ENCODE results near the gene N4BP2L2. TPM values are rescaled to one million over a fixed set of nuclear protein-coding genes. Genes with fewer than 3 reads are reported as not detected.
"Not testable (repeated sequence)": the region's sequence is repeated elsewhere in the genome, so short reads cannot be mapped to it uniquely, and the experiment has no call there.

The N4BP2L2 gene
- total RNA-seq = 338 TPM
- 61.8 TPM for polyA plus RNA-seq

GRCh38 chr13:32538621-32539246 lies at the start of gene N4BP2L2:
Gene N4BP2L2, minus strand, starts transcription at chr13:32538795. Its CDS starts 1,768 bp downstream, at chr13:32537027.
- H3K4me1 ChIP-seq (ENCODE audit: insufficient read depth) = no peaks in the 10 kb centered on the region
- peak; percentile 99 for DNase-seq (ENCODE audit: extremely low spot score)
- H3K36me3 ChIP-seq (ENCODE audit: insufficient read depth) = no peaks in the 10 kb centered on the region
- peak within 1 kb of the TSS; percentile 70 for H3K4me3 ChIP-seq (ENCODE audit: low read depth, low read length)
- 1% methylated on average over 32 of the region's 32 CpGs for WGBS
- peak within 1 kb of the TSS; percentile 80 for H3K27ac ChIP-seq (ENCODE audit: low read depth)

GRCh38 chr13:32587811-32588170 lies 49.2 kb upstream of the N4BP2L2 start:
- H3K4me3 ChIP-seq (ENCODE audit: low read depth, low read length) = peak overlapping the region; percentile 99
- DNase-seq (ENCODE audit: extremely low spot score) = no peak
- WGBS = under 1% methylated on average over 8 of the region's 8 CpGs
- peak overlapping the region; percentile 96 for H3K27ac ChIP-seq (ENCODE audit: low read depth)
- H3K4me1 ChIP-seq (ENCODE audit: insufficient read depth) = no peaks in the 10 kb centered on the region
- no peaks in the 10 kb centered on the region for H3K36me3 ChIP-seq (ENCODE audit: insufficient read depth)

DNA sequence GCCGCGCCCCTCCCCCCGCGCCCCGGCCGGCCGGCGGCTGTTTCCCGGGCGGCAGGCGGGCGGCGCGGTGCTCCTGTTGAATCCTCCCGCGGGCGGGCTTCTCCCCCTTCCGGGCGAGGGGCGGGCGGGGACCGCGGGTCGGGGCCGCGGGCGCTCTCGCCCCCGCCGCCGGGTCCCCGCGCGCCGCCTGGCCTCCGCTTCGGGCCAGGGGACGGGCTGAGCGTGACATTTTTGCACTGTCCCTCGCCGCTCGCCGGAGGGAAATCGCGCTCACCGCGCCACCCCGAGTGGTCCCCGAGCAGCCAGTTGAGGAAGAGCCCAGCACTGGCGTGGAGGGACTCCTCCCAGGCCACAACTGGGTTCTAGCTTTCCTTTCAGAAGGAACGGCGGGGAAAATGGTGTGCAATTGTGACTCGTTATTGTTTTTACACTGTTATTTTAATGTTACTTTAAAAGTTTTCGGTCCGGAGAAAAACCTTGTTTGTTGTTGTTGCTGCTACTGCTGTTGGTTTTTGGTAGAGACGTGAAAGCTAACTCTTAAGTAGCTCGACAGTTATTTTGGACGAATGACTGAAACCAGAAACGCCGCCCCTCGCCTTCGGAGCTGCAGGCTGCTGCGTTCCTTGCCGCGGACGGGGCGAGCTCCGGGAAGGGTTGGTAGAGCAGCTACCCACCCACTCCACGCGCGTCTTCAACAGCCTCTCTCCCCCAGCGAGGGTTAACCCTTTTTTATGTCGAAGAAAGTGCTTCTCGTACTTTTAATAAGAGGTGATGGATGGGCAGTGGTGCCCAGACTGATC lies 48.6 kb upstream of the N4BP2L2 start:
- under 1% methylated on average over 74 of the region's 74 CpGs for WGBS
- Histone ChIP-seq H3K27ac (ENCODE audit: low read depth) (peak overlapping the region; percentile 96), H3K4me3 (ENCODE audit: low read depth, low read length) (peak overlapping the region; percentile 99), H3K4me1 (ENCODE audit: insufficient read depth) (no peaks in the 10 kb centered on the region), H3K36me3 (ENCODE audit: insufficient read depth) (no peaks in the 10 kb centered on the region)
- DNase-seq (ENCODE audit: extremely low spot score) = peak; percentile 50

DNA sequence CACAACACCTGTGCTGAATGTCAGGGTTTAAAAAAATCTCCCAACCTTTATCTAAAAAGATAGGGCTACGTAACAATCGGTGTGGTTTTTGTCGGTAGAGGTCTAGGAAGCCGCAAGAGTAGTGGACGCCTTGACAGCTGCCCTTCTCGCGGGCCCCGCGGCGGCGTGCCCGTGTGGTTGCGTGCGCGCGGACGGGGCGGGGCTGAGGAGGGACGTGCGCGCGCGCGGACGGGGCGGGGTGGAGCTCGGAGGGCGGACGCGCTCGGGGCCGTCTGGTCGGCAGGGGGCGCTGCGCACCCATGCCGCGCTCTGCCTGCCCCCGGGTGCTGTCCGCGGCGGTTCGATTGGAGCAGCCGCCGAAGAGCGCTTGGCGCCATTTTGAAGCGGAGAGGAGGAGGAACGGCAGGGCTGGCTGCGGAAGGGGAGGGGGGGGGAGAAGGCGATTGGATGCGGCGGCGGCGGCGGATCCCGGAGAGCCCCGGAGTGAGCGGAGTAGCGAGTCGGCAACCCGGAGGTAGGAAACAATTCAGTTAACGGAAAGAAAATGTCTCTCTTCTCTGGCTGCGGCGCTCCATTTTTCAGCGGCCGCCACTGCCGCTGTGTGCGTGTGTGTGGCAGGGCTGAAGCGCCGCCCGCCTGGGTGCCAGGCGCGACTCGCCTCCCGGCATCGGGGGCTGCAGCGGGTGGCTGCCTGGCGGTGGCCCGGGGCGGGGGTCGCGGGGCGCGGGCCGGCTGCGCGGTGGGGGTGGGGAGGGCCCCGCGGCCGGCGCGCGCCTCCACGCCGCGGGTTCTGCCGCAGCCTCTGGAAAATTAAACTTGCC lies 47.7 kb upstream of the N4BP2L2 start, which contains the start of gene PDS5B:
Gene PDS5B, plus strand, starts transcription at position 373 of the 821 bp plus-strand sequence. CDS start 62,321 bp downstream, outside the sequence.
- no peaks in the 10 kb centered on the region for H3K36me3 ChIP-seq (ENCODE audit: insufficient read depth)
- peak; percentile 87 for DNase-seq (ENCODE audit: extremely low spot score)
- H3K4me3 ChIP-seq (ENCODE audit: low read depth, low read length) = peak within 1 kb of the TSS; percentile 99
- H3K27ac ChIP-seq (ENCODE audit: low read depth) = peak within 1 kb of the TSS; percentile 96
- no peaks in the 10 kb centered on the region for H3K4me1 ChIP-seq (ENCODE audit: insufficient read depth)
- WGBS = under 1% methylated on average over 94 of the region's 97 CpGs

DNA sequence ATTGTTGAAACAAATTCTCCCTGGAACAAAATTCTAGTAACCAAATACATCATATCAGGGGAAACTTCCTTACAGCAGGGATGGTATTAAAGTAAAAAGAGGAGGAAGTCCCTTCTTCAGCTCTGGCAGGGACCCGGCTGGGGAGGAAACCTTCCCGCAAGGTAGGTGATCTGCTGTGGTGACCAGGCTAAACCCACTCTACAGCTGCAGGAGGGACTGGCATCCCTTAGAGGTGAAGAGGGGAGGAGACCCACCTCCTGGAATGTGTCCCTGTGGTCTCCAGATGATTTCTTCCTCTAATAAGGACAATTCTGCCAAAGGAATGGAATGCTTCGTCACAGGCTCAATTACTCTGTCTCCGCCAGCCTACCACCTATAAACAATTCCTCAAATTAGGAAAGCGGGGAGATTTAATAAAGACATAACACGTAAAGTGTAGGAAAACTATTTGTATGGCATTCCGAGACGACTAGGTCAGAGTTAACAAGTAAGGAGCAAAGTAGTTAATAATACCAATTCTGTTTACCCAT lies 47.0 kb upstream of the N4BP2L2 start:
- H3K4me3 ChIP-seq (ENCODE audit: low read depth, low read length) = peak overlapping the region; percentile 19
- no peak for DNase-seq (ENCODE audit: extremely low spot score)
- H3K27ac ChIP-seq (ENCODE audit: low read depth) = no peak overlapping the region
- no peaks in the 10 kb centered on the region for H3K36me3 ChIP-seq (ENCODE audit: insufficient read depth)
- WGBS = 19% methylated on average over 8 of the region's 8 CpGs
- H3K4me1 ChIP-seq (ENCODE audit: insufficient read depth) = no peaks in the 10 kb centered on the region

GRCh38 chr13:32582991-32583390 lies 44.4 kb upstream of the N4BP2L2 start:
- no peaks in the 10 kb centered on the region for H3K4me1 ChIP-seq (ENCODE audit: insufficient read depth)
- no peak overlapping the region for H3K4me3 ChIP-seq (ENCODE audit: low read depth, low read length)
- no peaks in the 10 kb centered on the region for H3K36me3 ChIP-seq (ENCODE audit: insufficient read depth)
- 80% methylated on average over 2 of the region's 2 CpGs for WGBS
- no peak overlapping the region for H3K27ac ChIP-seq (ENCODE audit: low read depth)
- no peak for DNase-seq (ENCODE audit: extremely low spot score)

- no peak for DNase-seq (ENCODE audit: extremely low spot score)
- H3K4me3 ChIP-seq (ENCODE audit: low read depth, low read length) = no peak overlapping the region
- H3K36me3 ChIP-seq (ENCODE audit: insufficient read depth) = no peaks in the 10 kb centered on the region
- 55% methylated on average over 2 of the region's 2 CpGs for WGBS
- no peak overlapping the region for H3K27ac ChIP-seq (ENCODE audit: low read depth)
- H3K4me1 ChIP-seq (ENCODE audit: insufficient read depth) = no peaks in the 10 kb centered on the region
Observed at GRCh38 chr13:32582281-32582680, 43.7 kb upstream of the N4BP2L2 start.

DNA sequence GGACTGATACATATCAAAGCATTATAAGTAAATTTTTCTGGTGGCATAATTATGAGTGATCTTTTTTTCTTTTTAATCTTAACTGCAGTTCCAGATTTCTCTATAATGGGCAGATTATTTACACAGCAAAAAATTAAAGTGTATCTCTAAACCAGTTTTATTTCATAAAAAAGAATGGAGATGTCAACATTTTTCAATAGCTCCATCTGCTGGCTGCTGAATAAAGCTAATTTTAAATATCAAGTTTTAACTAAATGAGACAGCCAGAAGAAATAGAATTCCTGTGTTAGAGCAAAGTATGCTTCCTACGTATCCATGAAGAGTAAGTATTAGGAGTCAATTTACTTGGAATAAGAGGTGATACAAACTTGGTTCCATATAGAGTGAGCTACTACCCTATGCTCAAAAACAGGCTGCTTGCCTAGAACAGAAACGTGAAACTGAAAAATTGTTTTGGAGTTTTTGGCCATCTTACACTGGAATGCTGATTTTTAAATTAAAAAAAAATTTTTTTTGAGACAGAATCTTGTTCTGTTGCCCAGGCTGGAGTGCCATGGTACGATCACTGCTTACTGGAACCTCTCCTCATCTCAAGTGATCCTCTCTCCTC lies 42.7 kb upstream of the N4BP2L2 start:
- 54% methylated on average over 3 of the region's 3 CpGs for WGBS
- Histone ChIP-seq H3K4me3 (ENCODE audit: low read depth, low read length) (no peak overlapping the region), H3K27ac (ENCODE audit: low read depth) (no peak overlapping the region), H3K4me1 (ENCODE audit: insufficient read depth) (no peaks in the 10 kb centered on the region), H3K36me3 (ENCODE audit: insufficient read depth) (no peaks in the 10 kb centered on the region)
- DNase-seq (ENCODE audit: extremely low spot score) = no peak

DNA sequence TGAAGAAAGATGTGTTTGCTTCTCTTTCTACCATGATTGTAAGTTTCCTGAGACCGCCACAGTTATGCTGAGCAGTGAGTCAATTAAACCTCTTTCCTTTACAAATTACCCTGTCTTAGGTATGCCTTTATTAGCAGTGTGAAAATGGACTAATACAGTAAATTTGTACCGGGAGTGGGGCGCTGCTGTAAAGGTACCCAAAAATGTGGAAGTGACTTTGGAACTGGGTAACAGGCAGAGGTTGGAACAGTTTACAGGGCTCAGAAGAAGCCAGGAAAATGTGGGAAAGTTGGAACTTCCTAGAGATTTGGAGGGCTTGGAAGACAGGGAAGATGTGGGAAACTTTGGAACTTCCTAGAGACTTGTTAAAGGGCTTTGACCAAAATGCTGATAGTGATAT lies 38.4 kb upstream of the N4BP2L2 start:
- no peak for DNase-seq (ENCODE audit: extremely low spot score)
- H3K4me1 ChIP-seq (ENCODE audit: insufficient read depth) = no peaks in the 10 kb centered on the region
- WGBS = over 99% methylated on average over 3 of the region's 3 CpGs

GRCh38 chr13:32575687-32576086 lies 37.1 kb upstream of the N4BP2L2 start:
- not testable (repeated sequence) for H3K27ac ChIP-seq (ENCODE audit: low read depth); H3K36me3 ChIP-seq (ENCODE audit: insufficient read depth); DNase-seq (ENCODE audit: extremely low spot score); H3K4me1 ChIP-seq (ENCODE audit: insufficient read depth); H3K4me3 ChIP-seq (ENCODE audit: low read depth, low read length)
- 84% methylated on average over 4 of the region's 4 CpGs for WGBS

More for the DNA sequence above, 38.4 kb upstream of the N4BP2L2 start:
- Histone ChIP-seq H3K4me3 (ENCODE audit: low read depth, low read length) (no peak overlapping the region), H3K27ac (ENCODE audit: low read depth) (no peak overlapping the region), H3K36me3 (ENCODE audit: insufficient read depth) (no peaks in the 10 kb centered on the region)

GRCh38 chr13:32560842-32561241 lies 22.2 kb upstream of the N4BP2L2 start:
- H3K36me3 ChIP-seq (ENCODE audit: insufficient read depth); H3K4me1 ChIP-seq (ENCODE audit: insufficient read depth); H3K27ac ChIP-seq (ENCODE audit: low read depth); H3K4me3 ChIP-seq (ENCODE audit: low read depth, low read length); DNase-seq (ENCODE audit: extremely low spot score): not testable (repeated sequence)
- WGBS = 96% methylated on average over 1 of the region's 1 CpG

DNA sequence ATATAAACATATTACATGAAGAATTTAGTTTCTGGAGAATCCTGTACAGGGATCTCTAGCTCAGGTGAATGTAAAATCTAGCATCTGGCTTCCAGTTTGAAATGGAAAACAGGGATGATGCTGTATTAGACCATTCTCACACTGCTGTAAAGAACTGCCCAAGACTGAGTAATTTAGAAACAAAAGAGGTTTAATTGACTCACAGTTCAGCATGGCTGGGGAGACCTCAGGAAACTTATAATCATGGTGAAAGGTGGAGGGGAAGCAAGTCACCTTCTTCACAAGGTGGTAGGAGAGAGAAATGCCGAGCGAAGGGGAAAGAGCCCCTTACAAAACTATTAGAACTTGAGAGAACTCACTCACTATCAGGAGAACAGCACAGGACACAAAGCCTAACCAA lies 17.0 kb upstream of the N4BP2L2 start:
- Histone ChIP-seq H3K27ac (ENCODE audit: low read depth) (no peak overlapping the region), H3K4me1 (ENCODE audit: insufficient read depth) (no peaks in the 10 kb centered on the region), H3K36me3 (ENCODE audit: insufficient read depth) (no peaks in the 10 kb centered on the region), H3K4me3 (ENCODE audit: low read depth, low read length) (no peak overlapping the region)
- DNase-seq (ENCODE audit: extremely low spot score) = no peak
- 96% methylated on average over 2 of the region's 2 CpGs for WGBS

DNA sequence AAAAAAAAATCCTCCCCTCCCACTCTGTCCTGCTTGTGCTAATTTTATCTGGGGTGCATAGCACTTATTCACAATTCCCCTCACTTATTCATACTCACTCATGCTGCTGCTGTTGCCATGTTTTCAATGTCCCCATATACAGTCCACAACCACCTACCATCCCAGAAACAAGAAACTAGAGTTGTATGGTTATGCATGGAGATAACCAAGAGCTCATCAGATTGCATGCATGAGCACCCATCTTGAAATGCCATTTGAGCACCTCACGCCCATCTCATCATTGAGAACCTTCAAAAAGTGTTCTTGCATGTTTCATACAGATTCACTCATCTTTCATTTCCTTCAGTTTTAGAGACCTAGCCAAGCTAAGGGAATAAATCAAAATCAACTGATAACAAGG lies 15.1 kb upstream of the N4BP2L2 start:
- H3K36me3 ChIP-seq (ENCODE audit: insufficient read depth) = no peaks in the 10 kb centered on the region
- H3K4me3 ChIP-seq (ENCODE audit: low read depth, low read length) = no peak overlapping the region
- WGBS = 89% methylated on average over 1 of the region's 1 CpG
- H3K27ac ChIP-seq (ENCODE audit: low read depth) = no peak overlapping the region
- DNase-seq (ENCODE audit: extremely low spot score) = no peak
- H3K4me1 ChIP-seq (ENCODE audit: insufficient read depth) = no peaks in the 10 kb centered on the region
